Measurements from ENCODE around the gene TMEM245. TPM values are rescaled to one million over a fixed set of nuclear protein-coding genes. Genes with fewer than 3 reads are reported as not detected.

Gene TMEM245
- total and polyA plus RNA-seq, 7 donors = 6.0 to 77.8 (median 43.5) TPM

- no peak for TF ChIP-seq CTCF (IDR thresholded peaks at IDR 0.05)
- intact Hi-C loops (cut with DNase I) = no loop called here
- Histone ChIP-seq H3K4me3 (no peak overlapping the region), H3K4me1 (no peaks in the 10 kb centered on the region), H3K36me3 (ENCODE audit: insufficient read depth in 1 of 2, low read depth in 1 of 2) (peaks cover 5 to 86% of the 10 kb centered on the region in 2 donors), H3K27me3 (ENCODE audit: insufficient read depth in 3 of 3, low read length in 2 of 3) (no peaks in the 10 kb centered on the region), H3K27ac (no peak overlapping the region), H3K9me3 (no peaks in the 10 kb centered on the region)
- ATAC-seq (no peak), DNase-seq (no peak)
- WGBS, 3 donors = 93 to 95% (median 94%) methylated on average over 8 of the region's 8 CpGs
Observed at GRCh38 chr9:109072133-109072692, 47.5 kb downstream of the TMEM245 start.

GRCh38 chr9:109068764-109069163, 51.0 kb downstream of the TMEM245 start:
- H3K36me3 ChIP-seq (ENCODE audit: insufficient read depth in 1 of 2, low read depth in 1 of 2) = peaks cover 5 to 96% of the 10 kb centered on the region in 2 donors
- DNase-seq (no peak), ATAC-seq (no peak)
- no peaks in the 10 kb centered on the region for H3K4me1 ChIP-seq
- H3K4me3 ChIP-seq = no peak overlapping the region
- H3K27me3 ChIP-seq (ENCODE audit: insufficient read depth in 3 of 3, low read length in 2 of 3) = no peaks in the 10 kb centered on the region
- H3K27ac ChIP-seq = no peak overlapping the region
- no peak for TF ChIP-seq CTCF (IDR thresholded peaks at IDR 0.05)
- H3K9me3 ChIP-seq = no peaks in the 10 kb centered on the region
- WGBS, 3 donors = 95 to 100% (median 99%) methylated on average over 1 of the region's 1 CpG
- intact Hi-C loops (cut with DNase I) = no loop called here

GRCh38 chr9:109064963-109065702, 54.6 kb downstream of the TMEM245 start:
- Histone ChIP-seq H3K27me3 (ENCODE audit: insufficient read depth in 3 of 3, low read length in 2 of 3) (no peaks in the 10 kb centered on the region), H3K4me1 (no peaks in the 10 kb centered on the region), H3K27ac (no peak overlapping the region), H3K4me3 (no peak overlapping the region), H3K9me3 (no peaks in the 10 kb centered on the region), H3K36me3 (ENCODE audit: insufficient read depth in 1 of 2, low read depth in 1 of 2) (peaks cover 3 to 98% of the 10 kb centered on the region in 2 donors)
- ATAC-seq (no peak), DNase-seq (no peak)
- TF ChIP-seq CTCF (IDR thresholded peaks at IDR 0.05) = no peak
- intact Hi-C loops (cut with DNase I) = no loop called here
- 94 to 100% (median 94%) methylated on average over 2 of the region's 2 CpGs for WGBS, 3 donors

GRCh38 chr9:109063760-109064159, 56.0 kb downstream of the TMEM245 start:
- DNase-seq (no peak), ATAC-seq (no peak)
- peaks cover 0 to 98% of the 10 kb centered on the region in 2 donors for H3K36me3 ChIP-seq (ENCODE audit: insufficient read depth in 1 of 2, low read depth in 1 of 2)
- 75 to 85% (median 78%) methylated on average over 2 of the region's 2 CpGs for WGBS, 3 donors
- intact Hi-C loops (cut with DNase I) = no loop called here
- H3K4me3 ChIP-seq = no peak overlapping the region
- no peaks in the 10 kb centered on the region for H3K27me3 ChIP-seq (ENCODE audit: insufficient read depth in 3 of 3, low read length in 2 of 3)
- no peaks in the 10 kb centered on the region for H3K4me1 ChIP-seq
- TF ChIP-seq CTCF (IDR thresholded peaks at IDR 0.05) = no peak
- no peak overlapping the region for H3K27ac ChIP-seq
- no peaks in the 10 kb centered on the region for H3K9me3 ChIP-seq

Data from psoas muscle (tissue), 8 donors.